Muscle layer of duodenum (tissue), 2 donors: ENCODE results near the gene TBC1D2B.
"Not testable (repeated sequence)": the region's sequence is repeated elsewhere in the genome, so short reads cannot be mapped to it uniquely, and the experiment has no call there.

Source experiments
- H3K27ac ChIP-seq: one replicate; pipeline ENCODE4 v1.7.0; 2013; ENCODE audit warnings: mild to moderate bottlenecking, low read length
- H3K27me3 ChIP-seq: one replicate; pipeline ENCODE4 v1.7.0; 2013; ENCODE audit warnings: low read depth, mild to moderate bottlenecking, control low read depth, low read length
- H3K36me3 ChIP-seq, 2 donors: one replicate each; pipeline ENCODE4 v1.7.0; 2013; ENCODE audit warnings: low read length in 2 of 2, control low read depth in 1 of 2, mild to moderate bottlenecking in 1 of 2; ENCODE audit not compliant: insufficient read depth in 2 of 2, control insufficient read depth in 1 of 2
- H3K4me1 ChIP-seq, 2 donors: one replicate each; pipeline ENCODE4 v1.7.0; 2013; ENCODE audit warnings: low read length in 2 of 2, mild to moderate bottlenecking in 2 of 2, control low read depth in 1 of 2, moderate library complexity in 1 of 2; ENCODE audit not compliant: insufficient read depth in 2 of 2, control insufficient read depth in 1 of 2
- H3K4me3 ChIP-seq, 2 donors: one replicate each; pipeline ENCODE4 v1.7.0; 2013; ENCODE audit warnings: low read length in 2 of 2, low read depth in 1 of 2, mild to moderate bottlenecking in 1 of 2
- H3K9me3 ChIP-seq, 2 donors: one replicate each; pipeline ENCODE4 v1.7.0; 2013; ENCODE audit warnings: low read length in 2 of 2, control low read depth in 1 of 2, mild to moderate bottlenecking in 1 of 2; ENCODE audit not compliant: control insufficient read depth in 1 of 2
- donor health status: healthy.

Gene TBC1D2B

GRCh38 chr15:77997221-77997620 lies 80.3 kb downstream of the TBC1D2B start:
- H3K36me3 ChIP-seq, result peaks cover 27 to 38% of the 10 kb centered on the region in 2 donors
- H3K9me3 ChIP-seq, H3K27ac ChIP-seq, H3K4me3 ChIP-seq, H3K27me3 ChIP-seq: not testable (repeated sequence)
- peaks cover 3 to 25% of the 10 kb centered on the region in 2 donors for H3K4me1 ChIP-seq

- not testable (repeated sequence) for H3K27me3 ChIP-seq, H3K27ac ChIP-seq, H3K9me3 ChIP-seq, H3K4me3 ChIP-seq
- Histone ChIP-seq H3K36me3 (peaks cover 24 to 37% of the 10 kb centered on the region in 2 donors), H3K4me1 (peaks cover 3 to 30% of the 10 kb centered on the region in 2 donors)
Measured at GRCh38 chr15:77996713-77997171, 80.8 kb downstream of the TBC1D2B start.

GRCh38 chr15:77996226-77996625 lies 81.3 kb downstream of the TBC1D2B start:
- H3K27ac ChIP-seq, H3K4me3 ChIP-seq, H3K27me3 ChIP-seq, H3K9me3 ChIP-seq: not testable (repeated sequence)
- Histone ChIP-seq H3K36me3 (peaks cover 20 to 32% of the 10 kb centered on the region in 2 donors), H3K4me1 (peaks cover 3 to 35% of the 10 kb centered on the region in 2 donors)

- H3K4me1 ChIP-seq, result peaks cover 3 to 42% of the 10 kb centered on the region in 2 donors
- not testable (repeated sequence) for H3K27ac ChIP-seq, H3K4me3 ChIP-seq, H3K27me3 ChIP-seq, H3K9me3 ChIP-seq
- peaks cover 13 to 25% of the 10 kb centered on the region in 2 donors for H3K36me3 ChIP-seq
Measured at GRCh38 chr15:77995537-77995918, 82.0 kb downstream of the TBC1D2B start.

- Histone ChIP-seq H3K4me1 (peaks cover 3 to 46% of the 10 kb centered on the region in 2 donors), H3K36me3 (peaks cover 11 to 22% of the 10 kb centered on the region in 2 donors)
- not testable (repeated sequence) for H3K27ac ChIP-seq, H3K4me3 ChIP-seq, H3K9me3 ChIP-seq, H3K27me3 ChIP-seq
Measured at GRCh38 chr15:77994893-77995536, 82.5 kb downstream of the TBC1D2B start.

- H3K9me3 ChIP-seq, H3K27ac ChIP-seq, H3K27me3 ChIP-seq, H3K4me3 ChIP-seq: not testable (repeated sequence)
- H3K4me1 ChIP-seq, result peaks cover 3 to 46% of the 10 kb centered on the region in 2 donors
- H3K36me3 ChIP-seq, result peaks cover 11 to 15% of the 10 kb centered on the region in 2 donors
Measured at GRCh38 chr15:77993970-77994693, 83.4 kb downstream of the TBC1D2B start.

GRCh38 chr15:77993374-77993911 lies 84.1 kb downstream of the TBC1D2B start:
- no peak overlapping the region for H3K27ac ChIP-seq
- no peaks in the 10 kb centered on the region for H3K9me3 ChIP-seq
- no peak overlapping the region for H3K4me3 ChIP-seq
- H3K4me1 ChIP-seq, result peaks cover 3 to 46% of the 10 kb centered on the region in 2 donors
- no peaks in the 10 kb centered on the region for H3K27me3 ChIP-seq
- H3K36me3 ChIP-seq, result peaks cover 9 to 11% of the 10 kb centered on the region in 2 donors

GRCh38 chr15:77992356-77993222 lies 84.9 kb downstream of the TBC1D2B start:
- H3K9me3 ChIP-seq, result no peaks in the 10 kb centered on the region
- no peak overlapping the region for H3K4me3 ChIP-seq
- no peaks in the 10 kb centered on the region for H3K27me3 ChIP-seq
- peaks cover 3 to 5% of the 10 kb centered on the region in 2 donors for H3K36me3 ChIP-seq
- H3K4me1 ChIP-seq, result peaks cover 3 to 46% of the 10 kb centered on the region in 2 donors
- H3K27ac ChIP-seq, result no peak overlapping the region

GRCh38 chr15:77991658-77992201 lies 85.8 kb downstream of the TBC1D2B start:
- not testable (repeated sequence) for H3K4me3 ChIP-seq, H3K36me3 ChIP-seq, H3K9me3 ChIP-seq, H3K27ac ChIP-seq, H3K27me3 ChIP-seq
- peaks cover 3 to 47% of the 10 kb centered on the region in 2 donors for H3K4me1 ChIP-seq

GRCh38 chr15:77991029-77991406 lies 86.5 kb downstream of the TBC1D2B start:
- Histone ChIP-seq H3K36me3 (no peaks in the 10 kb centered on the region), H3K9me3 (no peaks in the 10 kb centered on the region), H3K27ac (no peak overlapping the region), H3K27me3 (no peaks in the 10 kb centered on the region), H3K4me1 (peaks cover 3 to 44% of the 10 kb centered on the region in 2 donors), H3K4me3 (no peak overlapping the region)
